Effector CD8-positive, alpha-beta T cell (primary cell): ENCODE results near the gene ZSWIM4.

Experiments used
- DNase-seq: peaks from one replicate; lab custom pipeline; 2025; lab: John Stamatoyannopoulos, UW

Gene ZSWIM4

DNA sequence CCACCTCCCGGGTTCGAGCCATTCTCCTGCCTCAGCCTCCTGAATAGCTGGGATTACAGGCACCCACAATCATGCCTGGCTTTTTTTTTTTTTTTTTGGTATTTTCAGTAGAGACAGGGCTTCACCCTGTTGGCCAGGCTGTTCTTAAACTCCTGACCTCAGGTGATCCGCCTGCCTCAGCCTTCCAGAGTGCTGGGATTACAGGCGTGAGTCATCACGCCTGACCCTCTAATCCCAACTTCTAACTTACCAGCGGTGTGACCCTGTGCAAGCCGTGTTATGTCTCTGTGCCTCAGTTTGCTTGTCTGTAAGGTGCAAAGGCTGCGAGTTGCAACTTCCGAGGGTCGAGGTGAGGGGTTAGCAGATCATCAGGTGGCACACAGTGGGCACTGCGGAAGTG is 17.3 kb downstream of the ZSWIM4 start:
- no peak for DNase-seq

DNA sequence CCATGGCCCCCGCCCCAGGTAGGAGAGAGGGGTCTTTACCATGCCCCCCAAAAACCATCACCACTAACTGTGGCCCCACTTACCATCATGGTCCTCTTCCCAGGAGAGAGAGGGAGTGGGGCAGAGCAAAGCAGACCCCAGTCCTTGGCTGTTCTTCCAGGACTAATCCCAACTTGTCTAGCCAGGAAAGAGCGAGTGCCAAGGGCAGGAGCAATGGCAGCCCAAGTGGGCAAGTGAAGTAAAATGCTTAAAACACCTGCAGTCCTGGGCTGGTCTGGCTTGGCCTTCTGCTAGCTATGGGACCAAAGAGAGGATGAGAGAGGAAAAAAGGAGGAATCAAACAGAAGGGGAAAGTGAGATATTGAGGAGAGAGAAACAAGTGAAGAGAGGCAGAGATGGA is 17.9 kb downstream of the ZSWIM4 start:
- no peak for DNase-seq

DNA sequence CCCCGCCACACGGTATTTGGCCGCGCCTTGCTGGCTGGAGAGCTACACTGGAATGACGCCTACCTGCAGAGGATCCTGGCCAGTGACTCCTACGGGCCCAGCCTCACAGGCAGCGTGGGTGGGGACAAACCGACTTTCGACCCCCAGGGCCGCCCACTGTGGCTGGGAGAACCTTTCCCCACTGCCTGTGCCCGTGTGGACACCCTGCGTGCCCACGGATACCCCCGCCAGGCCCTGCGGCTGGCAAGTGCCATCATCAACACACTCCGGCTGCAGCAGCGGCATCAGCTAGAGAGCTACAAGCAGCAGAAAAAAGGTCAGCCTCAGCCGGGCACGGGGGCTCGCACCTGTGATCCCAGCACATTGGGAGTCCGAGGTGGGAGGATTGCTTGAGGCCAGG is 19.3 kb downstream of the ZSWIM4 start:
- DNase-seq: no peak

GRCh38 chr19:13817018-13817614 is 21.9 kb downstream of the ZSWIM4 start:
- DNase-seq: peak; percentile 18

GRCh38 chr19:13817615-13818371 is 22.6 kb downstream of the ZSWIM4 start:
- DNase-seq: peak; percentile 23

GRCh38 chr19:13819238-13819637 is 24.0 kb downstream of the ZSWIM4 start:
- no peak for DNase-seq

GRCh38 chr19:13821292-13821691 is 26.0 kb downstream of the ZSWIM4 start:
- DNase-seq: no peak

DNA sequence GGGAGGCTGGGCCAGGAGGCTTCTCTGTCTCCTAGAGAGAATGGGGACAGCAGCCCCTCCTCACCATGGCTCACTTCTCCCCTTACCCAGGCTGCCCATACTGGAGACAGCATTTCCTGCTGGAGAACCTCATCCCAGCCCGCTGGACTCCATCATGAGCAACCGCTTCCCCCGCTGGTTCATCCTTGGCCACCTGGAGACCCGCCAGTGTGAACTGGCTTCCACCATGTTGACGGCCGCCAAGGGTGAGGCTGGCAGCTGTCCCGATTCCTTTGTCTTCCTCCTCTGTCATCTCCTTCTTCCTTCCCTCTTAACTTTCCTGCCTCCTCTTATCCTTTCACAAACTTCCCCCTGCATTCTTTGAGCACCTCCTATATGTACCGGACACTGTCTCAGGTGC is 28.0 kb downstream of the ZSWIM4 start:
- no peak for DNase-seq

GRCh38 chr19:13823901-13824300 is 28.7 kb downstream of the ZSWIM4 start:
- no peak for DNase-seq

GRCh38 chr19:13824703-13825102 is 29.5 kb downstream of the ZSWIM4 start:
- no peak for DNase-seq

GRCh38 chr19:13825489-13826441 is 30.5 kb downstream of the ZSWIM4 start:
- DNase-seq: no peak

DNA sequence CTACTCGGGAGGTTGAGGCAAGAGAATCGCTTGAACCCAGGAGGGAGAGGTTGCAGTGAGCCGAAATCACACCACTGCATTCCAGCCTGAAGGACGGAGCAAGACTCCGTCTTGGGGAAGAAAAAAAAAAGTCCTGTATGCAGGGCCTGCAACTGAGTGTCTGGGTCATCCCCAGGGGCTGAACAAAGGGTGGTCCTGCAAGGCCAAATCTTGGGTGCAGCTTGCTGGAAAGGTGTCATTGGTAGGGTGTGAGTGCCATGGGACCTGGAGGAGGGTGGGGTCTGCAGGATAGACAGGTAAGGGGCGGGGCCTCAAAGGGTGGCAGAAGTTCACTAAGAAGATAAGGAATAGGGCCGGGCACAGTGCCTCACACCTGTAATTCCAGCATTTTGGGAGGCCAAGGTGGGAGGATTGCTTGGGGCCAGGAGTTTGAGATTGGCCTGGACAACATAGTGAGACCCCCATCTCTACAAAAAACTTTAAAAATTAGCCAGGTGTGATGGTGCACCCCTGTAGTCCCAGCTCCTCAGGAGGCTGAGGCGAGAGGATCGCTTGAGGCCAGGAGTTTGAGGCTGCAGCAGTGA is 31.5 kb downstream of the ZSWIM4 start:
- DNase-seq: no peak

DNA sequence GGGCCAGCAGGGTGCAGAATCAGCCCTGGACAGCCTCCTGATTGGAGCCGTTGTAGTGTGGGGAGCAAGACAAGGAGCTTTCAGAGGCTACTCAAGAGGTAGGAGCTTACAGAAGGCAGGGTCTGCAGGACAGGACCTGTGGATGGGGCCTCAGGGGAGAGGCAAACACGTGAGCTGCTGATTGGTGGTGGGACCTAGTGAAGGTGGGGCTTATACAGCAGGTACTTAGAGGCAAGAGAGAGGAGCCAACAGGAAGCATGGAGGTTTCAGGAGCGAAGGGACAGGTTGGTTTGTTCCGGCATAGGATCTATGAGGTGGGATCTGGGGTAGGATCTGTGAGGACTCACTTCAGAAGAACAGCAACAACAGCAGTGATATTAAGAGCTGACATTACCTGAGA is 32.4 kb downstream of the ZSWIM4 start:
- no peak for DNase-seq

- no peak for DNase-seq
Observed at GRCh38 chr19:13830114-13830740, 35.0 kb downstream of the ZSWIM4 start.

DNA sequence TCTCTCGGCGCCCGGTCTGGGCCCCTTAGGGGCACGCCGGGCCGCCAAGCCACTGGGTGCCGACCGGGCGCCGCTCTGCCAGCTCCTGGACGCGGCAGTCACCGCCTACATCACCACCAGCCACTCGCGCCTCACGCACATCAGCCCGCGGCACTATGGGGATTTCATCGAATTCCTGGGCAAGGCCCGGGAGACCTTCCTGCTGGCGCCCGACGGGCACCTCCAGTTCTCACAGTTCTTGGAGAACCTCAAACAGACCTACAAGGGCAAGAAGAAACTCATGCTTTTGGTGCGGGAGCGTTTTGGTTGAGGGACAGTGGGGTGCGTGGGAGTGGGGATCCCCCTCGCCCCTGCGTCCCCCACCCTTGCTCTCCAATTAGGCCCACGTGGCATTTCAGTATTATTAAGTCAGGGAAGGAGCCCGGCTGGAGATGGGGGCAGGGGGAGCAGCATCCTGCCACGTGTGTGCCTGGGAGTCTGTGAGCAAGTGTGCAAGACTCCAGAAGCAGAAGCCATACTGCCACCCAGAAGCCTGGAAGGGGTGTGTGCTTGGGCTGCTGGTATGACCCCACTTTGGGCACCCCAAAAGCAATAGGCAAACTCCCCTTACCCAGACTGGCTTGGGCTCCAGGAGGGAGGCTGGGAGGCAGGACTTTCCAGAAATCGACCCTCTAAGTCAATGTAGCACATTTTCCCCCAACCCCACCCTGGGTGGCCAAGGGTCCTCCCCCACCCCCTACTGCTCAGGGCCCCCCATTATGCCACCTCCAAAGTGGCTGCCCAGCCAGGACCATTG is 35.7 kb downstream of the ZSWIM4 start:
- no peak for DNase-seq

DNA sequence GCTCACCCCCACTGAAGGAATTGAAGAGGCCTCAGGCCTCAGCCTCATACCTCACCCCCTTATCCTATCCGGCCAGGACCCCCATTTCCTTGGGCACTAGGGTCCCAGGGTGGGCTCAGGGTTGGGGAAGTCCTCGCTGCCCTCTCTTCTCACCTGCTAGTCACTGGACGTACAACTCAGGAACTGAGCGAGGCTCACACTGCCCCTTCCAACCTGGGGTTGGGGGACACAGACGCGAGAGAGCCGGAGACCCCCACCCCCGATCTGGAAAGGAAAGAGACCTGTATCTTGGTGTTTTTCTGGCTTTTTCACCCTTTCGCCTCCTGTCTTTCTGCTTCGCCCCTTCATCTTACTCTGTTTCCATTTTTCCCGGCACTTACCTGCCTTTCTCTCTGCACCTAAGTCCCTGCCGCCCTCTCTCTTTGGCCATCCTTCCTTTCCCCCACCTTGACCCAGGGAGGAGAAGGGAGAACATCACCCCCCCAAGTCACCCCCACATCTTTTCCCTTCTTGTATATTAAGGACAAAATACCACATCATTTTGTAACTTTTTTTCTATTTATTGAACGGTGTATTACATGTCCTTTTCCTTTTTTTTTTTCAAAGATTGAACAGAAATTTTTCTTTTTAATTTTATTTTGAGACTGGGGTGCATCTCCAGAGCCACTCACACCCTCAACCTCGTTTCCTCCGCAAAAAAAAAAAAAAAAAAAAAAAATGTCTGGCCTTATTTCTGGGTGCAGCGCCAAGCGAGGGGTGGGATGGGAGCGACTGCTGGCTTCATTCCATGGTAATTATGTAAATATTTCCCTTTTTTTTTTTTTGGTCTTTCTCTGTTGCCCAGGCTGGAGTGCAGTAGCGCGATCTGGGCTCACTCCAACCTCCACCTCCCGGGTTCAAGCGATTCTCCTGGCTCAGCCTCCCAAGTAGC is 36.6 kb downstream of the ZSWIM4 start:
- no peak for DNase-seq

- DNase-seq: peak; percentile 89
Observed at GRCh38 chr19:13833330-13834243, 38.3 kb downstream of the ZSWIM4 start.

- no peak for DNase-seq
Observed at GRCh38 chr19:13834244-13835069, 39.2 kb downstream of the ZSWIM4 start.
